Transverse colon (tissue), 4 donors: Measurements from ENCODE around the gene USP14. TPM values are rescaled to one million over a fixed set of nuclear protein-coding genes. Genes with fewer than 3 reads are reported as not detected.

Experiments used
- DNase-seq: peaks from one replicate; pipeline ENCODE4 v3.0.0-alpha.2; 2019
- H3K27ac ChIP-seq, 4 donors: fragments of 200-600 bp; sonication (generic); 2 replicates each; pipeline ENCODE4 v1.5.1; 2016 to 2018; ENCODE audit warnings: inconsistent platforms in 4 of 4
- H3K27me3 ChIP-seq: fragments of 200-600 bp; sonication (generic); 2 replicates; pipeline ENCODE4 v1.5.1; 2017; ENCODE audit warnings: inconsistent platforms
- H3K36me3 ChIP-seq, 4 donors: fragments of 200-600 bp; sonication (generic); 2 replicates each; pipeline ENCODE4 v1.5.1; 2017 to 2019; ENCODE audit warnings: inconsistent platforms in 4 of 4
- H3K4me1 ChIP-seq, 4 donors: fragments of 200-600 bp; sonication (generic); 2 replicates each; pipeline ENCODE4 v1.5.1; 2017 to 2020; ENCODE audit warnings: inconsistent platforms in 4 of 4
- H3K4me3 ChIP-seq, 4 donors: fragments of 200-600 bp; sonication (generic); 1 replicate in 1 of 4; 2 replicates in 3 of 4; pipeline versions ENCODE4 v1.5.1 to v1.6.1; 2017 to 2019; ENCODE audit warnings: inconsistent platforms in 4 of 4
- H3K9me3 ChIP-seq, 2 donors: fragments of 200-600 bp; sonication (generic); 2 replicates each; pipeline ENCODE4 v1.5.1; 2017 to 2019; ENCODE audit warnings: inconsistent platforms in 2 of 2
- CTCF ChIP-seq, 5 experiments: fragments of 200-600 bp in 3 of 5; fragments of 450-650 bp in 2 of 5; sonication (generic) in 3 of 5; IDR thresholded peaks; 1 replicate in 2 of 5; 2 replicates in 3 of 5; pipeline ENCODE4 v1.5.1; 2016 to 2017; ENCODE audit warnings: antibody characterized with exemption in 5 of 5, inconsistent platforms in 3 of 5, mild to moderate bottlenecking in 2 of 5, moderate library complexity in 1 of 5
- EP300 ChIP-seq: sonication (generic); formaldehyde crosslinking; IDR thresholded peaks from one replicate; pipeline ENCODE4 v1.6.1; 2017; ENCODE audit warnings: antibody characterized with exemption, low read depth
- POLR2A ChIP-seq: fragments of 450-650 bp; IDR thresholded peaks from one replicate; pipeline ENCODE4 v1.6.1; 2016; ENCODE audit warnings: antibody characterized with exemption, mild to moderate bottlenecking, moderate library complexity
- POLR2AphosphoS5 ChIP-seq, 3 donors: sonication (generic); formaldehyde crosslinking; IDR thresholded peaks; one replicate each; pipeline ENCODE4 v1.6.1; 2016; ENCODE audit warnings: antibody characterized with exemption in 3 of 3
- WGBS, 2 donors: methylation state at CpG; one replicate each; pipeline ENCODE4 v1.1.5; 2018; ENCODE audit warnings: low coverage in 1 of 2; 5-methylcytosine and 5-hydroxymethylcytosine counted together
- in situ Hi-C, 4 donors: fragments of 200-750 bp; cut with MboI; loops; one replicate each; pipeline versions ENCODE4 v1.15.0 to v1.15.1; 2017; ENCODE audit warnings: low sequenced_read_pairs in 3 of 4, low pct_ligation_motif_present in 1 of 4, low pct_unique_long_range_greater_than_20kb in 1 of 4
- intact Hi-C: fragments of 100-400 bp; cut with DNase I; formaldehyde crosslinking; loops from one replicate; pipeline ENCODE4 v1.15.1; 2023; ENCODE audit warnings: low total_unique reads
- small RNA-seq, 4 donors: library from RNA; depleted of rRNA; stranded (forward); fragments of <200 nt; gene quantifications; one replicate each; pipeline ENCODE3, GENCODE V24; 2016
- total RNA-seq, 4 donors: library from RNA; depleted of rRNA; stranded (reverse); fragments of >200 nt; gene quantifications; one replicate each; pipeline ENCODE4 v1.1.0, GENCODE V29; 2016

Gene USP14
- total RNA-seq, 4 donors from 2014 or later: 14.6 to 52.7 (median 21.3) TPM

DNA sequence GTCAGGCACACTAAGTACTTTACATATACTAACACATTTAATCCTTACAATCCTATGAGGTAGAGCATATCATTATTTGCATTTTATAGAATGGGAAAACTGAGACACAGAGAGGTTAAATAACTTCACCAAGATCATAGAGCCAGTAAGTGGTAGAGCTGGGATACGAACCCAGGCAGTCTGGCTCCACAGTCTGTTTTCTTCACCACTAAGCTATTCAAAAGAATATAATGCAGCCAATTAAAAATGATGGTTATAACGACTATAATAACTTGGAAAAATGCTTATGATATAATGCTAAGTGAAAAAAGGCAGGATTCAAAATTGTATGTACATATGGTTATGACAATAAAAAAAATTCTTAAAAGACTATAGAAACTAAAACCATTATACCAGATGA lies 102.2 kb downstream of the USP14 start:
- in situ Hi-C loops (no loop called here), intact Hi-C loops (no loop called here)
- Histone ChIP-seq H3K36me3 (peaks cover 0 to 49% (median 22%) of the 10 kb centered on the region in 4 donors), H3K27ac (no peak overlapping the region), H3K9me3 (no peaks in the 10 kb centered on the region), H3K27me3 (no peaks in the 10 kb centered on the region), H3K4me3 (no peak overlapping the region), H3K4me1 (no peaks in the 10 kb centered on the region)
- DNase-seq: no peak
- WGBS, 2 donors: 78 to 95% methylated on average over 2 of the region's 2 CpGs
- TF ChIP-seq POLR2A (no peak), EP300 (no peak), POLR2AphosphoS5 (IDR thresholded peaks at IDR 0.05) (no peak), CTCF (IDR thresholded peaks at IDR 0.05) (no peak)

- peaks cover under 1 to 4% (median 2%) of the 10 kb centered on the region in 4 donors for H3K4me1 ChIP-seq
- 97 to 100% methylated on average over 2 of the region's 2 CpGs for WGBS, 2 donors
- TF ChIP-seq POLR2AphosphoS5 (IDR thresholded peaks at IDR 0.05): no peak
- no peak for TF ChIP-seq CTCF (IDR thresholded peaks at IDR 0.05)
- TF ChIP-seq POLR2A: no peak
- TF ChIP-seq EP300: no peak
- H3K27ac ChIP-seq: no peak overlapping the region
- H3K36me3 ChIP-seq: peaks cover 0 to 43% (median 18%) of the 10 kb centered on the region in 4 donors
- H3K9me3 ChIP-seq: no peaks in the 10 kb centered on the region
- in situ Hi-C loops: no loop called here
- no peak overlapping the region for H3K4me3 ChIP-seq
- intact Hi-C loops: no loop called here
- DNase-seq: no peak
- H3K27me3 ChIP-seq: no peaks in the 10 kb centered on the region
These were observed 103.2 kb downstream of the USP14 start for GRCh38 chr18:261398-262073.

Small RNAs within 50 kb of the gene (small RNA-seq; reads per million reads assigned to genes)
- 0 reads per million in 4 donors for gene MIR8078

Other genes with a start within 250 kb of the USP14 start
- gene TUBB8B, start 108.9 kb upstream of the USP14 start, total RNA-seq: not detected
- 100 to 1,000 TPM in 1 of 4 donors, 10 to 100 TPM in 3; 34.1 to 109 (median 42.5) TPM for gene THOC1, start 109.5 kb downstream of the USP14 start, total RNA-seq